HepG2 (cell line): ENCODE results near the gene GAS5. TPM values are rescaled to one million over a fixed set of nuclear protein-coding genes. Genes with fewer than 3 reads are reported as not detected.

Experiments used
- ATF3 ChIP-seq: sonication (generic); formaldehyde crosslinking; IDR thresholded peaks from 2 replicates; pipeline ENCODE4 v1.4.0; 2020; ENCODE audit warnings: missing genetic modification reagents
- ATM ChIP-seq: fragments of 450-650 bp; IDR thresholded peaks from 2 replicates; pipeline ENCODE4 v1.7.1; 2017; ENCODE audit warnings: mild to moderate bottlenecking, borderline replicate concordance
- CCAR2 ChIP-seq: fragments of 200-400 bp; formaldehyde crosslinking; optimal IDR thresholded peaks from 2 replicates; pipeline ENCODE3; 2018; ENCODE audit warnings: low read depth, mild to moderate bottlenecking, low read length, moderate library complexity
- GABPB1 ChIP-seq: IDR thresholded peaks from 2 replicates; pipeline ENCODE4 v1.6.1; 2016; ENCODE audit warnings: mild to moderate bottlenecking, missing genetic modification reagents, moderate library complexity, missing compliant biosample characterization
- GLMP ChIP-seq: sonication (generic); formaldehyde crosslinking; IDR thresholded peaks from 2 replicates; pipeline ENCODE4 v1.9.0; 2021; ENCODE audit warnings: missing genetic modification reagents, mild to moderate bottlenecking, borderline replicate concordance
- HNF1B ChIP-seq: sonication (generic); formaldehyde crosslinking; IDR thresholded peaks from 2 replicates; pipeline ENCODE4 v1.5.1; 2020; ENCODE audit warnings: mild to moderate bottlenecking, moderate library complexity, missing genetic modification reagents
- KLF12 ChIP-seq: sonication (generic); formaldehyde crosslinking; IDR thresholded peaks from 2 replicates; pipeline ENCODE4 v1.4.0; 2020; ENCODE audit warnings: missing genetic modification reagents, borderline replicate concordance
- KLF6 ChIP-seq: IDR thresholded peaks from 2 replicates; pipeline ENCODE4 v1.8.0; 2016; ENCODE audit warnings: missing biosample characterization, missing genetic modification reagents
- MEF2D ChIP-seq: sonication (generic); formaldehyde crosslinking; IDR thresholded peaks from 2 replicates; pipeline ENCODE4 v1.5.1; 2020; ENCODE audit warnings: mild to moderate bottlenecking, missing genetic modification reagents
- MTF1 ChIP-seq: sonication (generic); formaldehyde crosslinking; IDR thresholded peaks from 2 replicates; pipeline ENCODE4 v1.5.0; 2020; ENCODE audit warnings: missing genetic modification reagents
- NFRKB ChIP-seq: fragments of 450-650 bp; IDR thresholded peaks from 2 replicates; pipeline ENCODE4 v1.6.1; 2017
- SIX4 ChIP-seq: sonication (generic); formaldehyde crosslinking; IDR thresholded peaks from 2 replicates; pipeline ENCODE4 v1.4.0; 2020; ENCODE audit warnings: missing genetic modification reagents
- SP2 ChIP-seq: sonication (generic); formaldehyde crosslinking; IDR thresholded peaks from 2 replicates; pipeline ENCODE4 v1.5.1; 2020; ENCODE audit warnings: mild to moderate bottlenecking, missing genetic modification reagents
- SRSF4 ChIP-seq: fragments of 200-400 bp; formaldehyde crosslinking; IDR thresholded peaks from one replicate; pipeline ENCODE4 v1.6.1; 2018; ENCODE audit warnings: mild to moderate bottlenecking, low read depth, low read length, moderate library complexity; ENCODE audit not compliant: poor library complexity, severe bottlenecking
- SYNCRIP ChIP-seq: fragments of 200-400 bp; formaldehyde crosslinking; IDR thresholded peaks from 2 replicates; pipeline ENCODE4 v1.6.1; 2018; ENCODE audit warnings: mild to moderate bottlenecking, low read depth, low read length; ENCODE audit not compliant: insufficient read depth
- ZBTB1 ChIP-seq: sonication (generic); formaldehyde crosslinking; IDR thresholded peaks from 2 replicates; pipeline ENCODE4 v1.4.0; 2020; ENCODE audit warnings: missing genetic modification reagents, borderline replicate concordance
- ZBTB25 ChIP-seq: IDR thresholded peaks from 2 replicates; pipeline ENCODE4 v1.6.1; 2018; ENCODE audit warnings: missing genetic modification reagents
- ZFP36L1 ChIP-seq: sonication (generic); formaldehyde crosslinking; IDR thresholded peaks from 2 replicates; pipeline ENCODE4 v1.8.0; 2022; ENCODE audit warnings: mild to moderate bottlenecking, missing genetic modification reagents, moderate library complexity
- ZNF761 ChIP-seq: sonication (generic); formaldehyde crosslinking; conservative IDR thresholded peaks from 2 replicates; pipeline ENCODE4 v1.4.0; 2020; ENCODE audit warnings: mild to moderate bottlenecking, missing genetic modification reagents
- polyA plus RNA-seq, 8 experiments: library from polyadenylated mRNA; depleted of rRNA in 3 of 8; stranded (reverse) in 7 of 8; unstranded in 1 of 8; fragments of >200 nt; fragmentation: Illumina TruSeq in 4 of 8; extraction: Trizol in 4 of 8; gene quantifications; 2 replicates each; pipeline versions ENCODE4 v1.2.1 to v1.2.3, GENCODE V29; 2011 to 2016; ENCODE audit warnings: low read depth in 4 of 8, missing spikeins in 1 of 8, mixed read lengths in 1 of 8; ENCODE audit not compliant: insufficient read depth in 1 of 8
- total RNA-seq, 5 experiments: library from RNA; depleted of rRNA; stranded (reverse); fragments of >200 nt; fragmentation: Illumina TruSeq; extraction: Trizol; gene quantifications; 2 replicates each; pipeline ENCODE4 v1.2.3, GENCODE V29; 2016; ENCODE audit warnings: low read depth in 1 of 5
- TF ChIP-seq, protein P1 (sequence below): sonication (generic); formaldehyde crosslinking; IDR thresholded peaks from 2 replicates; pipeline ENCODE4 v1.5.0; 2020; ENCODE audit warnings: mild to moderate bottlenecking, missing genetic modification reagents
- TF ChIP-seq, protein P2 (sequence below): sonication (generic); formaldehyde crosslinking; IDR thresholded peaks from 2 replicates; pipeline ENCODE4 v1.4.0; 2020; ENCODE audit warnings: missing genetic modification reagents

GAS5 gene
- total and polyA plus RNA-seq, 2 of the 13 experiments (the other 11 are each of a cell fraction or from before 2014, with no cell fraction given): 352 to 738 TPM

- TF ChIP-seq NFRKB: peak; percentile 68
- TF ChIP-seq SP2: peak; percentile 13
- TF ChIP-seq SYNCRIP: no peak
- peak; percentile 96 for TF ChIP-seq GABPB1 (CRISPR knock-in tag)
- peak; percentile 36; the same call in 1 of the 2 replicates for TF ChIP-seq HNF1B
- no peak for TF ChIP-seq ATM
- no peak for TF ChIP-seq GLMP (CRISPR knock-in tag)
- no peak for TF ChIP-seq ZBTB25 (CRISPR knock-in tag)
- 0 out of 2 replicates have a peak, but pooled peaks have one; percentile 4 for TF ChIP-seq ATF3 (CRISPR knock-in tag)
- peak; percentile 72; the same call in 1 of the 2 replicates for TF ChIP-seq KLF12 (CRISPR knock-in tag)
- TF ChIP-seq ZFP36L1 (CRISPR knock-in tag): peak; percentile 92
- peak; percentile 47; the same call in 1 of the 2 replicates for TF ChIP-seq KLF6 (CRISPR knock-in tag)
- TF ChIP-seq, protein P1, sequence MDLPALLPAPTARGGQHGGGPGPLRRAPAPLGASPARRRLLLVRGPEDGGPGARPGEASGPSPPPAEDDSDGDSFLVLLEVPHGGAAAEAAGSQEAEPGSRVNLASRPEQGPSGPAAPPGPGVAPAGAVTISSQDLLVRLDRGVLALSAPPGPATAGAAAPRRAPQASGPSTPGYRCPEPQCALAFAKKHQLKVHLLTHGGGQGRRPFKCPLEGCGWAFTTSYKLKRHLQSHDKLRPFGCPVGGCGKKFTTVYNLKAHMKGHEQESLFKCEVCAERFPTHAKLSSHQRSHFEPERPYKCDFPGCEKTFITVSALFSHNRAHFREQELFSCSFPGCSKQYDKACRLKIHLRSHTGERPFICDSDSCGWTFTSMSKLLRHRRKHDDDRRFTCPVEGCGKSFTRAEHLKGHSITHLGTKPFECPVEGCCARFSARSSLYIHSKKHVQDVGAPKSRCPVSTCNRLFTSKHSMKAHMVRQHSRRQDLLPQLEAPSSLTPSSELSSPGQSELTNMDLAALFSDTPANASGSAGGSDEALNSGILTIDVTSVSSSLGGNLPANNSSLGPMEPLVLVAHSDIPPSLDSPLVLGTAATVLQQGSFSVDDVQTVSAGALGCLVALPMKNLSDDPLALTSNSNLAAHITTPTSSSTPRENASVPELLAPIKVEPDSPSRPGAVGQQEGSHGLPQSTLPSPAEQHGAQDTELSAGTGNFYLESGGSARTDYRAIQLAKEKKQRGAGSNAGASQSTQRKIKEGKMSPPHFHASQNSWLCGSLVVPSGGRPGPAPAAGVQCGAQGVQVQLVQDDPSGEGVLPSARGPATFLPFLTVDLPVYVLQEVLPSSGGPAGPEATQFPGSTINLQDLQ (CRISPR knock-in tag): no peak
- TF ChIP-seq MEF2D (CRISPR knock-in tag): no peak
- no peak for TF ChIP-seq ZBTB1
- no peak for TF ChIP-seq SIX4 (CRISPR knock-in tag)
- TF ChIP-seq, protein P2, sequence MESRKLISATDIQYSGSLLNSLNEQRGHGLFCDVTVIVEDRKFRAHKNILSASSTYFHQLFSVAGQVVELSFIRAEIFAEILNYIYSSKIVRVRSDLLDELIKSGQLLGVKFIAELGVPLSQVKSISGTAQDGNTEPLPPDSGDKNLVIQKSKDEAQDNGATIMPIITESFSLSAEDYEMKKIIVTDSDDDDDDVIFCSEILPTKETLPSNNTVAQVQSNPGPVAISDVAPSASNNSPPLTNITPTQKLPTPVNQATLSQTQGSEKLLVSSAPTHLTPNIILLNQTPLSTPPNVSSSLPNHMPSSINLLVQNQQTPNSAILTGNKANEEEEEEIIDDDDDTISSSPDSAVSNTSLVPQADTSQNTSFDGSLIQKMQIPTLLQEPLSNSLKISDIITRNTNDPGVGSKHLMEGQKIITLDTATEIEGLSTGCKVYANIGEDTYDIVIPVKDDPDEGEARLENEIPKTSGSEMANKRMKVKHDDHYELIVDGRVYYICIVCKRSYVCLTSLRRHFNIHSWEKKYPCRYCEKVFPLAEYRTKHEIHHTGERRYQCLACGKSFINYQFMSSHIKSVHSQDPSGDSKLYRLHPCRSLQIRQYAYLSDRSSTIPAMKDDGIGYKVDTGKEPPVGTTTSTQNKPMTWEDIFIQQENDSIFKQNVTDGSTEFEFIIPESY (CRISPR knock-in tag): peak; percentile 42; the same call in 1 of the 2 replicates
- TF ChIP-seq SRSF4: no peak
- TF ChIP-seq MTF1: no peak
- TF ChIP-seq CCAR2: no peak
- TF ChIP-seq ZNF761 (CRISPR knock-in tag): no peak
Measured at GRCh38 chr1:173824315-173825081, 43.3 kb downstream of the GAS5 start, which contains the start of the genes CENPL and DARS2 (continued).
